WTC11 (cell line): Measurements from ENCODE around the gene KIF3B.

Experiments
- ATF3 ChIP-seq: sonication (generic); formaldehyde crosslinking; conservative IDR thresholded peaks from 2 replicates; pipeline ENCODE4 v1.8.1; 2022; ENCODE audit warnings: mild to moderate bottlenecking, missing genetic modification reagents
- ATF6 ChIP-seq: sonication (generic); formaldehyde crosslinking; IDR thresholded peaks from 2 replicates; pipeline ENCODE4 v1.8.1; 2023; ENCODE audit warnings: mild to moderate bottlenecking, missing genetic modification reagents
- CREB1 ChIP-seq: sonication (generic); formaldehyde crosslinking; IDR thresholded peaks from 2 replicates; pipeline ENCODE4 v1.8.0; 2023; ENCODE audit warnings: mild to moderate bottlenecking, missing genetic modification reagents
- CTCF ChIP-seq: fragments of 200-600 bp; IDR thresholded peaks from 2 replicates; pipeline ENCODE4 v1.8.0; 2022; ENCODE audit warnings: antibody characterized with exemption
- ESRRA ChIP-seq: sonication (generic); formaldehyde crosslinking; IDR thresholded peaks from 2 replicates; pipeline ENCODE4 v1.8.1; 2022; ENCODE audit warnings: mild to moderate bottlenecking, missing genetic modification reagents, borderline replicate concordance
- FOXJ3 ChIP-seq: sonication (generic); formaldehyde crosslinking; IDR thresholded peaks from 2 replicates; pipeline ENCODE4 v1.9.0; 2021; ENCODE audit warnings: missing genetic modification reagents, mild to moderate bottlenecking, borderline replicate concordance
- FOXK1 ChIP-seq: sonication (generic); formaldehyde crosslinking; IDR thresholded peaks from 2 replicates; pipeline ENCODE4 v1.8.0; 2022; ENCODE audit warnings: mild to moderate bottlenecking, moderate library complexity, missing genetic modification reagents
- GABPB1 ChIP-seq: sonication (generic); formaldehyde crosslinking; IDR thresholded peaks from 2 replicates; pipeline ENCODE4 v1.8.1; 2023; ENCODE audit warnings: mild to moderate bottlenecking, missing genetic modification reagents
- NR2C2 ChIP-seq: sonication (generic); formaldehyde crosslinking; IDR thresholded peaks from 2 replicates; pipeline ENCODE4 v1.8.0; 2022; ENCODE audit warnings: mild to moderate bottlenecking, missing genetic modification reagents
- STAT6 ChIP-seq: sonication (generic); formaldehyde crosslinking; conservative IDR thresholded peaks from 2 replicates; pipeline ENCODE4 v1.8.1; 2023; ENCODE audit warnings: mild to moderate bottlenecking, low read depth, missing genetic modification reagents, moderate library complexity
- TEAD4 ChIP-seq: sonication (generic); formaldehyde crosslinking; IDR thresholded peaks from 2 replicates; pipeline ENCODE4 v1.8.0; 2022; ENCODE audit warnings: mild to moderate bottlenecking, missing genetic modification reagents

GRCh38 chr20:32287231-32287638 lies 9.8 kb downstream of the KIF3B start:
- no peak for TF ChIP-seq CTCF
- TF ChIP-seq ATF3 (CRISPR knock-in tag) = no peak
- TF ChIP-seq CREB1 (CRISPR knock-in tag) = no peak
- no peak for TF ChIP-seq NR2C2 (CRISPR knock-in tag)
- TF ChIP-seq FOXK1 (CRISPR knock-in tag) = no peak
- no peak for TF ChIP-seq FOXJ3
- TF ChIP-seq ESRRA (CRISPR knock-in tag) = no peak
- TF ChIP-seq GABPB1 (CRISPR knock-in tag) = no peak
- TF ChIP-seq TEAD4 (CRISPR knock-in tag) = no peak
- TF ChIP-seq STAT6 (CRISPR knock-in tag) = no peak
- TF ChIP-seq ATF6 (CRISPR knock-in tag) = no peak
